Natural killer cell treated with Interleukin-12 subunit alpha and Interleukin-12 subunit beta and Interleukin-15 and Interleukin-18, amount 100 ng/mL, for 72 hours (primary cell): ENCODE data around the gene PTPN2. TPM values are rescaled to one million over a fixed set of nuclear protein-coding genes. Genes with fewer than 3 reads are reported as not detected.
A peak's percentile ranks its signal among the peaks of the same experiment; 100 is the strongest.

Experiments
- ATAC-seq, 2 donors: fragments of 150-1000 bp; cut with Tn5 transposase in 1 of 2; sonication (Bioruptor Pico), chemical (Tn5 transposase) in 1 of 2; 2 replicates each; pipeline ENCODE4 v1.10.0; 2021
- DNase-seq: peaks from one replicate; pipeline ENCODE4 v3.0.0; 2022; ENCODE audit warnings: low spot score
- H3K27ac Mint-ChIP-seq, 2 donors: 1 replicate in 1 of 2; 2 replicates in 1 of 2; pipeline ENCODE4 v1.8.0; 2022; ENCODE audit warnings: mixed read lengths in 2 of 2, mild to moderate bottlenecking in 1 of 2, moderate library complexity in 1 of 2
- H3K27me3 Mint-ChIP-seq, 2 donors: 1 replicate in 1 of 2; 2 replicates in 1 of 2; pipeline ENCODE4 v1.8.0; 2022; ENCODE audit warnings: mixed read lengths in 2 of 2
- H3K36me3 Mint-ChIP-seq: one replicate; pipeline ENCODE4 v1.8.0; 2022; ENCODE audit warnings: mixed read lengths
- H3K4me1 Mint-ChIP-seq, 2 donors: 1 replicate in 1 of 2; 2 replicates in 1 of 2; pipeline ENCODE4 v1.8.0; 2022; ENCODE audit warnings: low read depth in 2 of 2, mixed read lengths in 2 of 2, mild to moderate bottlenecking in 1 of 2
- H3K4me3 Mint-ChIP-seq: one replicate; pipeline ENCODE4 v1.8.0; 2022; ENCODE audit warnings: mixed read lengths
- H3K9me3 Mint-ChIP-seq: 2 replicates; pipeline ENCODE4 v1.8.0; 2022; ENCODE audit warnings: mixed read lengths
- total RNA-seq, 2 donors: library from RNA; stranded (reverse); gene quantifications; one replicate each; pipeline ENCODE4 v1.2.3, GENCODE V29; 2022

PTPN2 gene
- total RNA-seq, result 100 to 1,000 TPM; 151 to 156 TPM

DNA sequence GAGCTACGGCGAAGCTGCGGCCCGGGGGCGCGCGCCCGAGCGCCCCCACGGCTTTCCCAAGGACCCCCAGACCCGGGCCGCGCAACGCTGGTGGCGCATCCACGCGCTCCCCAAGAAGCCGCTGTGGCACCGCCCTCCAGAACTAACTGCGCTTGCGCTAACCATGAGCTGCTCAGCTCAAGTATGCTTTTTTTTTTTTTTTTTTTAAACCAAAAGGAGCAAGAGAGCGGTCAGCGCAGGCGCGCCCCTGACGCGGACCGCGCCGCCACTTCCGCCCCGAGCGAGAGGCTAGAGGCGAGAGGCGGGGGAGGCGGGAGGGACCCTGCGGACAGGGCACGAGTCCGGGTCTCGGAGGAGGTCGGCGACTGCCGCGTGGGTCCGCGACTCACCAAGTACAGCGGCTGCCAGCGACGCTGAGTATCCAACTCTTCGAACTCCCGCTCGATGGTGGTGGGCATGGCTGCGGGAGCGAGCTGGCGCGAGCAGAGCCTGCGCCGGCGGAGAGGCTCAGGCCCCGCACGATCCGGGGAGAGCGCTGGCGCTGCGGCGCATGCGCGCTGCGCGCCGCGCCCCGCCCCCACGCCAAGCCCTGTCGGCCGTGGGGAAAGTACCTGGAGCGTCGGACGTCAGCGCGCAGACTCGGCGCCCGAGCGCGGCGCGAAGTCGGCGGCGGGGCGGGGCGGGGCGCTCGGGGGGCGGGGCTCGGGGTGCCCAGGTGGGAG, at the start of gene PTPN2:
TSS of gene PTPN2 (minus strand) at position 554 of the 722 bp plus-strand sequence. CDS start at position 458, 96 bp downstream.
- Mint-ChIP-seq H3K36me3 (peaks cover 24% of the 10 kb centered on the region), H3K4me1 (peaks cover 61 to 77% of the 10 kb centered on the region in 2 donors), H3K27me3 (no peaks in the 10 kb centered on the region), H3K9me3 (no peaks in the 10 kb centered on the region), H3K4me3 (peak within 1 kb of the TSS; percentile 95), H3K27ac (peak within 1 kb of the TSS; percentile 94 to 98)
- peak; percentile 89 to 91 for ATAC-seq
- peak; percentile 96 for DNase-seq

DNA sequence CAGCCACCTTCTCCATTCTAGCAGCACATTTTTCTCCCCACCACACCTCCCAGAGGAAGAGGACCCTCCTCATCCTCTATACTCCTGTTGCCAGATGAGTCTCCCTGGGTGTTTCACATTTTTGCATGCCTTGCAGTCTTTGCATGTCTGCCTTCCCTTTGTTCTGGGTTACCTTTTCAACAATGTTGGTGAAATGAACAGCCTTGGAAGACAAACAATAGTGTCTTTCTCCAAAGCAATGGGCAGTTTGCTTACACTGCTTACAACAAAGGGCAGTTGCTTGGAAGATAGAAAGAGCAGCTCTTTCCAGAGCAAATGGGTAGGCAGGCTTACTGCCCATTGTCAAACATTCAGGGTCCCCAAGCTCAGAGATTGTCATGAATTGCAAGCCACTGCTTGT, 49.3 kb upstream of the PTPN2 start:
- peaks cover 18 to 31% of the 10 kb centered on the region in 2 donors for H3K27me3 Mint-ChIP-seq
- peak overlapping the region in 1 of 2 donors; percentile 3 for H3K27ac Mint-ChIP-seq
- H3K4me1 Mint-ChIP-seq, result peaks cover 18 to 26% of the 10 kb centered on the region in 2 donors
- H3K36me3 Mint-ChIP-seq, result no peaks in the 10 kb centered on the region
- no peaks in the 10 kb centered on the region for H3K9me3 Mint-ChIP-seq
- DNase-seq (no peak), ATAC-seq (no peak)
- no peak overlapping the region for H3K4me3 Mint-ChIP-seq

DNA sequence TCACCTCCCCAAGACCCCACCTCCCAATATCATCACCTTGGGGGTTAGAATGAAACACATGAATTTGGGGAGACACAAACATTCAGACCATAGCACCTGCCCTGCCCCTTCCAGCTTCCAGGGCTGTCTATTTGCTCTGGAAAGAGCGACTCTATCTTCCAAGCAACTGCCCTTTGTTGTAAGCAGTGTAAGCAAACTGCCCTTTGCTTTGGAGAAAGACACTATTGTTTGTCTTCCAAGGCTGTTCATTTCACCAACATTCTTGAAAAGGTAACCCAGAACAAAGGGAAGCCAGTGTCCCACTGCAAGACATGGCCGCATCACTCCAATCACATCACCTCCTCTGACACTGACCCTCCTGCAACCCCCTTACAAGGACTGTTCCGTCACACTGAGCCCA, 46.9 kb upstream of the PTPN2 start:
- Mint-ChIP-seq H3K4me3 (no peak overlapping the region), H3K9me3 (no peaks in the 10 kb centered on the region), H3K27me3 (peaks cover 15 to 32% of the 10 kb centered on the region in 2 donors), H3K27ac (no peak overlapping the region), H3K4me1 (peaks cover 18 to 26% of the 10 kb centered on the region in 2 donors), H3K36me3 (no peaks in the 10 kb centered on the region)
- ATAC-seq, result no peak
- no peak for DNase-seq

DNA sequence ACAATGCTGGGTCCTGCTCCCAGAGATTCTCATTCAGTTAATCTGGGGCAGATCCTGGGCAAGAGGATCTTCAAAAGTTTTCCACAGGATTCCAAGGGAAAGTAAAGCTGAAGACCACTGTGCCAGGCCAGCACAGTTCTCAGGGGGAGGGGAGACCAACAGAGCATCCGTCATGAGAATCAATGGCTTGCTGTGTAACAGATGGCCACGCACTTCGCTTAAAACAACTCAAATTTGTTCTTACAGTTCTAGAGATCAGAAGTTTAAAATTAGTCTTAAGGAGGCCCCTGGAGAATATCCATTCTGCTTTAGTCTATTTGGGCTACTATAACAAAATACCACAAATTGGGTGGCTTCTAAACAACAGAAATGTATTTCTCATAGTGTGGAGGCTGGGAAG, 46.3 kb upstream of the PTPN2 start:
- H3K9me3 Mint-ChIP-seq, result no peaks in the 10 kb centered on the region
- H3K27ac Mint-ChIP-seq, result peak overlapping the region in 1 of 2 donors; percentile 64
- peaks cover 18 to 26% of the 10 kb centered on the region in 2 donors for H3K4me1 Mint-ChIP-seq
- DNase-seq (no peak), ATAC-seq (no peak)
- H3K27me3 Mint-ChIP-seq, result peaks cover 14 to 34% of the 10 kb centered on the region in 2 donors
- no peaks in the 10 kb centered on the region for H3K36me3 Mint-ChIP-seq
- H3K4me3 Mint-ChIP-seq, result no peak overlapping the region

DNA sequence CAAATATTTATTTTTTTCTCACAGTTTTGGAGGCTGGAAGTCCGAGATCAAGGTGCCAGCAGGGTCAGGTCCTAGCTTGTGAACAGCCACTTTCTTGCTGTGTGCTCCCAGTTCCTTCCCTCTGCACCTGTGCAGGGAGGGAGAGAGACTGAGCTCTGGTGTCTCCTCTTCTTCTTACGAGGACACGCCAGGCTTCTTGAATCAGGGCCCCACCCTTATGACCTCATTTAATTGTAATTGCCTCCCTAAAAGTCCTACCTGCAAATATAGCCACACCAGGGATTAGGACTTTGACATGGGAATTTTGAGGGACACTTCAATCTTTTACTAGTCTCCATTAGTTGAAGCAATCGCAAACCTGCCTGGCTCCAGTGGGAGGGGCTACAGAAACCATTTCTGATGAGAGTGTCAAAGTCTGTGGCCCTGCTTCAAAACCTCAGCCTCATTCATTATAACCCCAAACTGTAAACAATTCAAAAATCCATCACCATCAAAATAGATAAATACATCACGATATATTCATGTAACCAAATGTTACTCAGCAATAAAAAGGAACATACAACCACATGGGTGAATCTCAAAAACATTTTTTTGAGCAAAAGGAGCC, 45.5 kb upstream of the PTPN2 start:
- DNase-seq, result no peak
- Mint-ChIP-seq H3K27me3 (peaks cover 19 to 42% of the 10 kb centered on the region in 2 donors), H3K4me1 (peaks cover 16 to 25% of the 10 kb centered on the region in 2 donors), H3K36me3 (no peaks in the 10 kb centered on the region), H3K9me3 (no peaks in the 10 kb centered on the region), H3K27ac (peak overlapping the region in 1 of 2 donors; percentile 64), H3K4me3 (peak overlapping the region; percentile 15)
- ATAC-seq, result no peak

DNA sequence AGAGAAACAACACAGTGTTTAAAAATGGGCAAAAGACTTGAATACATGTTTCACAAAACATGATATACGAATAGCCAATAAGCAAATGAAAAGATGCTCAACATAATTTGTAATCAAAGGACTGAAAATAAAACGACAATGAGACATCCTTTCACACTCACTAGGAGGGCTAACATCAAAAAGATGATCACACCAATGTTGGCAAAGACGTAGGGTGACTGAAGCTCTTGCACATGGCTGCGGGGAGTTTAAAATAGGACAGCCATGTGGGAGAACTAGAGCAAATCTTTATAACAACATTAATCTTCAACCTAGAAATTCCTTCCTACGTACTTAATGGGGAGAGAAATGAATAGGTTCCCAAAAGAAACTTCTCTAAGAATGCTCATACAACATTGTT, 44.6 kb upstream of the PTPN2 start:
- Mint-ChIP-seq H3K36me3 (no peaks in the 10 kb centered on the region), H3K27me3 (peaks cover 18 to 49% of the 10 kb centered on the region in 2 donors), H3K9me3 (no peaks in the 10 kb centered on the region), H3K27ac (no peak overlapping the region), H3K4me1 (peaks cover 12 to 23% of the 10 kb centered on the region in 2 donors), H3K4me3 (no peak overlapping the region)
- no peak for ATAC-seq
- DNase-seq, result no peak

DNA sequence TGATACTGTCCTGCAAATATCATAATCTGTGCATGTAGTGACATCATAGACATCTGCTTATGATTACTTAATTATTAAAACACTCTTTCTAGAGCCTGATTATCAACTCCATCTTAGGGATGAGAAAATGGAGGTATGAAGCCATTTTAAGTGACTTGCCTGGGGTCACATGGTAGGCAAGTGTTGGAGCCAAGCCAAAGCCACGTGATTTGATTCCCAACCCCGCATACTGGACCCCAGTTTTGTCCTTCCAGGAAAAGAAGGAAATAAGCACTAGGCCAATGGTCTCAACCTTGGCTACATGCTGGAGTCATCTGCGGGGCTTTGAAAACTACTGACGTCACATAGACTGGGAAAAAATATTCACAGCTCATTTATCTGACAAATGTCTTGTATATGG, 44.2 kb upstream of the PTPN2 start:
- no peak for DNase-seq
- Mint-ChIP-seq H3K36me3 (no peaks in the 10 kb centered on the region), H3K27me3 (peaks cover 18 to 49% of the 10 kb centered on the region in 2 donors), H3K4me1 (peaks cover 12 to 20% of the 10 kb centered on the region in 2 donors), H3K4me3 (no peak overlapping the region), H3K27ac (no peak overlapping the region), H3K9me3 (no peaks in the 10 kb centered on the region)
- ATAC-seq, result no peak

DNA sequence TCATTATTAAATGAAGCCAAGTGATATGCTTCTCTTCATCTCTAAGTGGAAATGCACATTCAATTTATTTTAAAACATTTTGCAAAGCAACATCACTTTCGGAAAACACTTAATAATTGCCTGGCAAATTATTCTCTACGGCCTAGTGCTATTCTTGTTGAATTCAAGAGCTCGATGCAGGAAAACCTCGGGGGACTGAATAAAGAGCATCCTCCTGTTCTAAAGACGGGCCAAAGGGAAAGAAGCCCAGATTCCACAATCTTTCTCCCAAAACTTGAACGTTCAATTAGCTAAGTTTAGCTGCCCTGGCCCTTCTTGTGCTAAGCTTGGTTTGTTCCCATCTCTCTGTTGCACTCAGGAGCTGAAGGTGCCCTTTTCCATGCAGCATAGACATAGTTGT, 40.6 kb upstream of the PTPN2 start:
- ATAC-seq (no peak), DNase-seq (no peak)
- Mint-ChIP-seq H3K27me3 (peaks cover 9 to 30% of the 10 kb centered on the region in 2 donors), H3K9me3 (no peaks in the 10 kb centered on the region), H3K4me3 (no peak overlapping the region), H3K36me3 (no peaks in the 10 kb centered on the region), H3K4me1 (peaks cover 17 to 19% of the 10 kb centered on the region in 2 donors), H3K27ac (no peak overlapping the region)

DNA sequence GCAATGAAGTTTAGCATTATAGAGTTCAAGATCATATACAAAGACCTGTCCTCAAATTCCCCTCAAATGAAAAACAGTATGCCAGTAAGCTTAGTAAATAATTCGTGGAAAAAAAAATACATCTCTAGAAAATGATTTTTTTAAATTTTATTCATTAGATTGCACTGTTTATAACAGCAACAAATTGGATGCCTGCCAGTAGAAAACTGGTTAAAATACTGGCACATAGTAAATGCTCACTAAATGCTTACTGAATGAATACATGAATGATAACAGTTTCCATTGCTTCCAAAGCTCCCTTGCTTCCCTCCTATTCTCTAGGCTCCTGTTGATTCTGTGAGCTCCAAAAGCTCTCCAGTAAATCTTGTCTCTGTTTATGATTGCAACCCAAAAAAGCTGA, 38.2 kb upstream of the PTPN2 start:
- DNase-seq (no peak), ATAC-seq (no peak)
- peaks cover 9 to 25% of the 10 kb centered on the region in 2 donors for H3K27me3 Mint-ChIP-seq
- H3K36me3 Mint-ChIP-seq, result no peaks in the 10 kb centered on the region
- H3K4me1 Mint-ChIP-seq, result peaks cover 16 to 22% of the 10 kb centered on the region in 2 donors
- no peak overlapping the region for H3K27ac Mint-ChIP-seq
- H3K9me3 Mint-ChIP-seq, result no peaks in the 10 kb centered on the region
- H3K4me3 Mint-ChIP-seq, result no peak overlapping the region

DNA sequence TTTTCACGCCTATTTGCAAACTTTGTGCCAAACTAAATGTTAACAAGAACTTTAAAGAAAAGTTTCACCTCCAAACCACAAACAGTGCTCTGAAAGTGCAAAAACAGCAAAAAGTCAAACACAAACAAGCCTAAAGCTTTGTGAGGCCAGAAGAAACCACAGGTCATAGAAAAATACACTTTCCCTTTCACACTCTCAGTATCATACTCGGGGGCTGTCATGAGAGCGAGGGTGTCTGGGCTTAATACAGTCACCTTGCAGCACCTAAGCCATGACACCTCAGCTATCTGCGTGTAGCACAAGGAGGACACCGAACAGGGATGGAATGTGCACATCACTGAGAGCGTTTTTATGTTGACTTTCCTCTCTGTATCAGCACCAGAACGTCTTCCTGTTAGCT, 37.1 kb upstream of the PTPN2 start:
- Mint-ChIP-seq H3K9me3 (no peaks in the 10 kb centered on the region), H3K4me3 (peak overlapping the region; percentile 61), H3K36me3 (no peaks in the 10 kb centered on the region), H3K27me3 (peaks cover 9 to 25% of the 10 kb centered on the region in 2 donors), H3K27ac (no peak overlapping the region), H3K4me1 (peaks cover 16 to 24% of the 10 kb centered on the region in 2 donors)
- DNase-seq (peak; percentile 68), ATAC-seq (peak; percentile 94 to 95)

DNA sequence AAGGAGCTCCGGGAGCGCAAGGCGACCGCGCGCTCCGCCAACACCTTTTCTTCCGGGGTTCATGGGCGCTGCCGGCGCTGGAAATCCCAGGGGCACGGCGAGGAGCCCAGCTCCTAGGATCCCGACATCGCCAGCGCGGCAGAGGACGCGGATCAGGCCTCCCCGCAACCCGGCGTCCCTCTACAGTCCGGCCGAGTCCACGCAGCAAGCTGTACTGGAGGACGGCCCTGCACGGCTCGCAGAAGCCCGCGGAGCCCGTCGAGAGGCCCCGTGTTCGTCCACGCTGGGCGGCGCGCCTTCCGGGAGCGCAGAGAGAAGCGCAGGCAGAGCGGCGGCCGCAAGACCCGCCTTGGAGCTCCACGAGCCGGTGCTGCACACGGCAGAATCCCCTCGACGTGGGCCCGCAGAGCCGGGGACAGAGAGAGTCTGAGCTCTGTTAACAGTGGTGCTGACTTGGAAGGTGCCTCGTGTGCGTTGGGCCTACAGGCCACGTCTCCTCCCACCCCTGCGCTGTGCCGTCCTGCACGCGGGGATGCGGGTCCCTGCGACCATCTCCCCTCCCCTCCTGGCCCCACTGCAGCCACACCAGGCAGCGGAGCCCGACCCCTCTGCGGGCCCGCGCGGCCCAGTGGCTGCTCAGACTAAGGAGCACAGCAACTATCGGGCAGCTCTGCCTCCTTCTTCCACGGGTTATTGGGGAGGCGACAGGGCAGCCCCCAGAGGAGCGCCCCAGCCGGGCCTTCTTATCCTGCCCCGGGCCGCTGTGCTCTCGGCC, 28.1 kb upstream of the PTPN2 start:
- H3K27me3 Mint-ChIP-seq, result peaks cover 0 to 2% of the 10 kb centered on the region in 2 donors
- H3K4me3 Mint-ChIP-seq, result no peak overlapping the region
- peaks cover 15% of the 10 kb centered on the region for H3K36me3 Mint-ChIP-seq
- no peak for DNase-seq
- ATAC-seq, result no peak
- H3K9me3 Mint-ChIP-seq, result peaks cover 7% of the 10 kb centered on the region
- no peak overlapping the region for H3K27ac Mint-ChIP-seq
- peaks cover 4 to 17% of the 10 kb centered on the region in 2 donors for H3K4me1 Mint-ChIP-seq

DNA sequence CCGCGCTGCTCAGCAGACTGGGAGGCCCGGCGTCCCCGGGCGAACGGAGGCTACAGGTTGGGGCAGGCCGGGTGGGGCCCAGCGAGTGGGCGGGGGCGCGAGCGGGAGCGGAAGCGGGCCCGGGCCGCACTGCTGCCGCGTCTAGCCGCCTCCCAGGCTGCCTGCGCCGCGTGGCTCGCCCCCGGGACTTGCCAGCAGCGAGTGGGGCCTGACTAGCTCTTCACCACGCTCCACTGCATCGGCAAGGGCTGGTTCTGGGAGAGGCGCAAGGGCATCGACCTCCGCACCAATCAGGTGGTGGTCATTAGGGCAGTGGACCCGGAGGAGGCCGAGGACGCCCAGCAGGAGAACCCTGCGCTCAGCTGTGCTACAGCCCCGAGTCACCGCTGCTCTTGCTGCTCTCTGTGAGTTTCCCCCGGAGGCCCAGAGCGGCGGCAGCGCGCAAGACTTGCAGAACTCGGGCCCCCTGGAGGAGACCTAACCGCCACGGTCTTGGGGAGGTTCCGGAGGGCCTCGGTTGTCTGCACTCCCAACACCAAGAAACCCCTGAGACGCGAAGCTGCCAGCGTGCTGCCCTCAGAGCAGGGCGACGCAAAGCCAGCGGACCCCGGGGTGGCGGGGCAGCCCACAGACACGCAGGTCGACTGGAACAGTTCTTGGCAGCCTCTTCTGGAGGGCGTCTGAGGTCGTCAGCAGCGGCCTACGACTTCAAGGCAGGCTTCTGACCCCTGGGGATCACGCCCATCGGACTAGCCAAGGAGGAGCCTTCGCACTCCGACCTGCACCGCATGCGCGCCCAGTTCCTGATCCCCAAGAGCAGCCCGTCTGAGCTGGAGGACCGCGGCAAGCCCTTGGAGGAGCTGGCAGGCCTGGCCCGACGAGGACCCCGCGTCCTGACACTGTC, 27.2 kb upstream of the PTPN2 start:
- Mint-ChIP-seq H3K36me3 (peaks cover 15% of the 10 kb centered on the region), H3K27ac (peak overlapping the region in 1 of 2 donors; percentile 33), H3K4me3 (peak overlapping the region; percentile 42), H3K4me1 (peaks cover 4 to 15% of the 10 kb centered on the region in 2 donors), H3K9me3 (peaks cover 7% of the 10 kb centered on the region), H3K27me3 (peaks cover 0 to 2% of the 10 kb centered on the region in 2 donors)
- ATAC-seq, result peak; percentile 92 to 96
- DNase-seq, result peak; percentile 85

DNA sequence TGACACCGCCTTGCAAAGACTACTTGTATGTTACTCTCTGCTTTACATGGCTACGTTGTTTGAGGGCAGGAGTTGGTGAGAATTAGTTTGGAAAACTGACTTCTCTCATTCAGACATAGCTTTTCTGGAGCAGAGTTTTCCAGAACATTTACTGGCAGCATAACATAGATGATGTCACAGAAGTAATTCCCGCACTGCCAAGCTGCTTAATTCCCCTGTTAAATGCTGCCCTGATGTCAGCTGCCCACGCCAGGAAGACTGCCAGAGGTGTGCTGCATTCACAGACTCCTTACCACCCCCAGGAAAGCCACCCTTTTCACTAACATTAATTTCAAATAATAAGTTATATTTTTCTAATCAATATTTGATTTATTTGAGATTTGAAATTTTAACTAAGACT, 24.7 kb upstream of the PTPN2 start:
- Mint-ChIP-seq H3K4me1 (peaks cover 11 to 24% of the 10 kb centered on the region in 2 donors), H3K27me3 (peaks cover 0 to 2% of the 10 kb centered on the region in 2 donors), H3K36me3 (peaks cover 13% of the 10 kb centered on the region), H3K9me3 (peaks cover 5% of the 10 kb centered on the region), H3K27ac (no peak overlapping the region), H3K4me3 (no peak overlapping the region)
- DNase-seq, result no peak
- no peak for ATAC-seq
